ENCODE data around the gene GPR146. TPM values are rescaled to one million over a fixed set of nuclear protein-coding genes. Genes with fewer than 3 reads are reported as not detected.
A peak's percentile ranks its signal among the peaks of the same experiment; 100 is the strongest.

Gene GPR146
- polyA plus RNA-seq, 3 donors: 0.48 to 0.92 (median 0.48) TPM

- H3K4me1 ChIP-seq (ENCODE audit: control insufficient read depth in 1 of 2, insufficient read depth in 2 of 2, low read length in 2 of 2): no peaks in the 10 kb centered on the region
- H3K9me3 ChIP-seq (replicated peaks in 1 of 2; ENCODE audit: control insufficient read depth in 1 of 2, insufficient read depth in 1 of 2, low read length in 2 of 2): no peaks in the 10 kb centered on the region
- Mint-ChIP-seq H3K27me3 (ENCODE audit: low read depth in 3 of 3) (peaks cover 0 to 7% (median 0%) of the 10 kb centered on the region in 3 donors), H3K9me3 (peaks cover 0 to 3% (median 2%) of the 10 kb centered on the region in 7 donors), H3K36me3 (peaks cover 16 to 26% of the 10 kb centered on the region in 2 donors), H3K27ac (no peak overlapping the region), H3K4me3 (no peak overlapping the region), H3K4me1 (peaks cover 3% of the 10 kb centered on the region)
- H3K27me3 ChIP-seq (ENCODE audit: control insufficient read depth in 2 of 2, insufficient read depth in 2 of 2, low read length in 2 of 2): no peaks in the 10 kb centered on the region
- no peak overlapping the region for H2AFZ ChIP-seq (ENCODE audit: insufficient read depth, low read depth, low read length, poor library complexity, severe bottlenecking)
- peaks cover 2 to 34% of the 10 kb centered on the region in 2 donors for H3K36me3 ChIP-seq (replicated peaks in 1 of 2; ENCODE audit: control insufficient read depth in 1 of 2, insufficient read depth in 2 of 2, low read length in 2 of 2)
- intact Hi-C loops (cut with micrococcal nuclease): no loop called here
- H3K4me2 ChIP-seq (replicated peaks; ENCODE audit: extremely low read depth, low read length, poor library complexity, severe bottlenecking): no peak overlapping the region
- no peaks in the 10 kb centered on the region for H3K79me2 ChIP-seq (ENCODE audit: insufficient read depth, low read length)
- WGBS (ENCODE audit: insufficient coverage): 96% methylated on average over 37 of the region's 37 CpGs
- peaks cover 32% of the 10 kb centered on the region for H4K20me1 ChIP-seq (ENCODE audit: insufficient read depth, low read length)
- no peak for TF ChIP-seq CTCF (IDR thresholded peaks at IDR 0.05)
- no peak overlapping the region for H3K27ac ChIP-seq (ENCODE audit: low read depth in 1 of 2, low read length in 2 of 2)
- no peak overlapping the region for H3K9ac ChIP-seq (ENCODE audit: insufficient read depth, low read length, poor library complexity, severe bottlenecking)
- no peak overlapping the region for H3K4me3 ChIP-seq (replicated peaks in 1 of 3; ENCODE audit: low read depth in 2 of 3, low read length in 3 of 3)
- DNase-seq: no peak
Measured at GRCh38 chr7:1008733-1009363, 35.5 kb upstream of the GPR146 start.

- 98% methylated on average over 19 of the region's 22 CpGs for WGBS (ENCODE audit: insufficient coverage)
- peaks cover 0 to 3% (median 2%) of the 10 kb centered on the region in 7 donors for H3K9me3 Mint-ChIP-seq
Measured at GRCh38 chr7:1009747-1010146, 34.6 kb upstream of the GPR146 start.

More at GRCh38 chr7:1009747-1010146, 34.6 kb upstream of the GPR146 start:
- Histone ChIP-seq H3K79me2 (ENCODE audit: insufficient read depth, low read length) (no peaks in the 10 kb centered on the region), H3K9me3 (replicated peaks in 1 of 2; ENCODE audit: control insufficient read depth in 1 of 2, insufficient read depth in 1 of 2, low read length in 2 of 2) (no peaks in the 10 kb centered on the region), H3K27ac (ENCODE audit: low read depth in 1 of 2, low read length in 2 of 2) (no peak overlapping the region), H3K36me3 (replicated peaks in 1 of 2; ENCODE audit: control insufficient read depth in 1 of 2, insufficient read depth in 2 of 2, low read length in 2 of 2) (peaks cover 2 to 34% of the 10 kb centered on the region in 2 donors), H3K9ac (ENCODE audit: insufficient read depth, low read length, poor library complexity, severe bottlenecking) (no peak overlapping the region), H3K4me2 (replicated peaks; ENCODE audit: extremely low read depth, low read length, poor library complexity, severe bottlenecking) (no peak overlapping the region), H4K20me1 (ENCODE audit: insufficient read depth, low read length) (peaks cover 41% of the 10 kb centered on the region), H3K4me3 (replicated peaks in 1 of 3; ENCODE audit: low read depth in 2 of 3, low read length in 3 of 3) (no peak overlapping the region), H3K27me3 (ENCODE audit: control insufficient read depth in 2 of 2, insufficient read depth in 2 of 2, low read length in 2 of 2) (no peaks in the 10 kb centered on the region), H2AFZ (ENCODE audit: insufficient read depth, low read depth, low read length, poor library complexity, severe bottlenecking) (no peak overlapping the region), H3K4me1 (ENCODE audit: control insufficient read depth in 1 of 2, insufficient read depth in 2 of 2, low read length in 2 of 2) (no peaks in the 10 kb centered on the region)
- peak overlapping the region in 1 of 7 donors; percentile 30 for H3K27ac Mint-ChIP-seq
- peaks cover 16 to 26% of the 10 kb centered on the region in 2 donors for H3K36me3 Mint-ChIP-seq
- no peak overlapping the region for H3K4me3 Mint-ChIP-seq
- intact Hi-C loops (cut with micrococcal nuclease): no loop called here
- no peak for TF ChIP-seq CTCF (IDR thresholded peaks at IDR 0.05)
- no peak for DNase-seq
- H3K4me1 Mint-ChIP-seq: peaks cover 3% of the 10 kb centered on the region
- H3K27me3 Mint-ChIP-seq (ENCODE audit: low read depth in 3 of 3): peaks cover 0 to 7% (median 0%) of the 10 kb centered on the region in 3 donors

Data from CD14-positive monocyte (primary cell).